Esophagus squamous epithelium (tissue), 4 donors: ENCODE data around the gene NAB1.

Experiments used
- CTCF ChIP-seq, 6 experiments: fragments of 450-650 bp in 4 of 6; fragments of 200-600 bp in 2 of 6; sonication (generic) in 2 of 6; IDR thresholded peaks; one replicate each; pipeline ENCODE4 v1.5.1; 2016 to 2019; ENCODE audit warnings: antibody characterized with exemption in 6 of 6, mild to moderate bottlenecking in 4 of 6, moderate library complexity in 4 of 6
- POLR2A ChIP-seq, 4 donors: fragments of 450-650 bp; IDR thresholded peaks; one replicate each; pipeline ENCODE4 v1.6.1; 2017; ENCODE audit warnings: antibody characterized with exemption in 4 of 4, mild to moderate bottlenecking in 4 of 4, moderate library complexity in 3 of 4

DNA sequence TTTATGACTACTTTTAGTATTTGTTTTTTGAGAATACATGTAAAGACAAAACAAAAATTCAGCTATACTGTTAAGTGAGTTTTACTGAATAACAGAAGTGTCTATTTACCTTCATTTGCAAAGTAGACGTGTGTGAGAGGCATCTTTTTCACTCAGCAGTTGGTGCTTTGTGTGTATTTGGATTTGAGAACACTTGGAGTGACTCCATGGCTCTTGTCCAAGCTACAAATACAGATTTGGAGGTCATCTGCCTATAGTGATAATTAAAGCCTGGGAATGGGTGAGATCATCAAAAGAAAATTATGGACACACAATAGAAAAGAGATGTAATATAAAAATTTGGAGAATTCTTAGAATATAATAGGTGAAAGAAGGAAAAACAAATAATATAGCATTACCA, 6.2 kb downstream of the NAB1 start:
- TF ChIP-seq CTCF (IDR thresholded peaks at IDR 0.05), result no peak
- TF ChIP-seq POLR2A (IDR thresholded peaks at IDR 0.05), result no peak
